Activated T-cell treated with anti-CD3 and anti-CD28 coated beads for 48 hours (primary cell): ENCODE measurements around the gene GRIK5.

Experiments used
- DNase-seq: peaks from one replicate; pipeline ENCODE4 v3.0.0-alpha.2; 2020; ENCODE audit warnings: low read depth

Gene GRIK5

GRCh38 chr19:41990615-41991014 is 79.4 kb downstream of the GRIK5 start:
- no peak for DNase-seq

- DNase-seq: no peak
Observed at GRCh38 chr19:41990028-41990427, 80.0 kb downstream of the GRIK5 start.

GRCh38 chr19:41988947-41989346 is 81.1 kb downstream of the GRIK5 start:
- DNase-seq: no peak

DNA sequence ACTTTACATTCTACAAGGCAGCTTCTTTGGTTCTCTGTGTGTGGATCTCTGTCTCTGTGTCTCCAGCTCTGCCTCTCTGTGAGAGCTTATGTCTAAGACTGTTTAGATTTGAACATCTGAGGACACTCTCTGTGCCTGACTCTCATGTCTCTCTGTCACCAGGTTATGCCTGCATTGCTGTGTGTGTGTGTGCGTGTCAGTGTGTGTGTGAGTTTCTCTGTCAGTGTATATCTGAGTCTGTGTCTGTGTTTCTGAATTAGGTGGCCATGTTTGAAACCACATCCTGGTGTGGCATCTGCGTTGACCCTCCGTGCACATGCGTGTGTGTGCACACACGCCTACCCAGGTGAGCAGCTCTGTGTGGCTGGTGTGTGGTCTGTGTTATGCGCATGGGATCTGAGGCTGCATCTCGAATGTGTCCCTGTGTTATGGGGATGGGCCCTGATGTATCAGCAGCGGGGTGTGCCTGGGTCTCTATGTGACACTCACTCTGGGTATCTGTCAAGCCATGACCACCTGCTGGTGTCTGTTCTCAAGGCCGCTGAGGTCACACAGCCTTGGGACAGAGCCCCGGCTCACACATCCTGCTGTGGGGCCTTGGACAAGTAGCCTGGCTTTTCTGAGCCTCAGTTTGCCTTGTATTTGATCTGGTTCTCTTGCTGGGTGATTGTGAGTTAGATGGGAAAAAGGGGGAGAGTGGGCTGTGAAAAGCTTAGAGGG is 82.7 kb downstream of the GRIK5 start:
- no peak for DNase-seq

DNA sequence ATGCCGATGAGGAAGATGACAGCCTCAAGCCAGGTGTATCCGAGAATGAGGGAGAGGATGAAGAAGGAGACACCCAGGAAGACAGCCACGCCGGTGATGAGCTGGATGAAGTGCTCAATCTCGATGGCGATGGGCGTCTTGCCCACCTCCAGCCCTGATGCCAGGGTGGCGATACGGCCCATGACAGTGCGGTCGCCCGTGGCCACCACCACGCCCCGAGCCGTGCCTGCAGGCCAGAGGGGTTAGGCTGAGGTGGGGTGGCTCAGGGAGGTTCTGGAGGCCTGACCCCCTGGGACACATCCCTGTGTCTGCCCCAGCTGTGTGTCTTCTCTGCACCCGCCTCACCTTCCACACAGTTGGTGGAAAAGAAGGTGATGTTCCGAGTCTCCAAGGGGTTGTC is 85.0 kb downstream of the GRIK5 start:
- DNase-seq: no peak

- no peak for DNase-seq
Observed at GRCh38 chr19:41981724-41982123, 88.3 kb downstream of the GRIK5 start.

DNA sequence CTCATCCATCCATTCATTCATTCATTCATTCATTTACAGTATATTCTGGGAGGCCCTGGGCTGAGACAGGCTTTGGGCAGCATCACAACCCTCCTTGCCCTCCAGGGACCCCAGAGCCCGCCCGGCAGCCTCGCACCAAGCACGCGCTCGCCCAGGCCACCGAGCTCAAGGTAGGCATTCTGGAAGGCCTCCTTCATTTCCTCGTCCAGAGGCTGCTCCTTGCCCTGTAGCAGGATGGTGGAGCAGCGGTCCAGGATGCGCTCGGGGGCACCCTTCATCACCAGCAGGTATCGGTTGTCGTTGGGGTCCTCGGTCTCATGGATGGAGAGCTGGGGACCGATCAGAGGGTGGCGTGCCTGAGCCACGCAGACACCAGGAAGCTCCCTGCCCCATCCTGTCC is 91.5 kb downstream of the GRIK5 start:
- DNase-seq: no peak

DNA sequence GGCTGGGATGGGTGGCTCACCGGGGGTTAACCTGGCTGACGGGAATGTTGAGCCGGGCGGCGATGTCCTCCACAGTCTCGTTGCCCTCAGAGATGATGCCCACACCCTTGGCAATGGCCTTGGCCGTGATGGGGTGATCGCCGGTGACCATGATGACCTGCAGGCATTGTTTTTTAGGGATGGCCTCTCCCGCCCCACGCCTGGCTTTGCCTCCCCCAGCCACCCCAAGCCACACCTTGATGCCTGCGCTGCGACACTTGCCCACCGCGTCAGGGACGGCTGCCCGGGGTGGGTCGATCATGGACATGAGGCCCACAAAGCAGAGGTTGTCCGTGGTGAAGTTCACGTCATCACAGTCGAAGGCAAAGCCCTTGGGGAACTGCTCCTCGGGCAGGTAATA is 92.1 kb downstream of the GRIK5 start:
- no peak for DNase-seq

DNA sequence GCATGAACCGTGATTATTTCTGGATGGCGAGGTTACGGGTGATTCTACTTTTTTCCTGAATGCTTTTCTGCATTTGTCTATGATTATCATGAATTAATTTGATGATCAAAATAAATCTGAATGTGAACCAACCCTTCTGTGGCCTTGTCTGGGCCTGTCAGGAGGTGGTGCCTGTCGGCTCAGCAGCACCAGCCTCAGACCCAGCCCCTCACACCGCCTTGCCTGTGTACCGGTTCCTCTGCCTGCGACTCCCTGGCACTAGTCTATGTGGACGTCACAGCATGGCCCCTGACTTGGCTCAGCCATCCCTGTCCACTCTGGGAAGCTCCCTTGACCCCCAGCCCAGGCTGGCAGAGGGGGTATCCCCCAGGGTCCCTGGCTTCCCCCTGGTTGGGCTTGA is 95.4 kb downstream of the GRIK5 start:
- no peak for DNase-seq

GRCh38 chr19:41971363-41971762 is 98.6 kb downstream of the GRIK5 start:
- no peak for DNase-seq

DNA sequence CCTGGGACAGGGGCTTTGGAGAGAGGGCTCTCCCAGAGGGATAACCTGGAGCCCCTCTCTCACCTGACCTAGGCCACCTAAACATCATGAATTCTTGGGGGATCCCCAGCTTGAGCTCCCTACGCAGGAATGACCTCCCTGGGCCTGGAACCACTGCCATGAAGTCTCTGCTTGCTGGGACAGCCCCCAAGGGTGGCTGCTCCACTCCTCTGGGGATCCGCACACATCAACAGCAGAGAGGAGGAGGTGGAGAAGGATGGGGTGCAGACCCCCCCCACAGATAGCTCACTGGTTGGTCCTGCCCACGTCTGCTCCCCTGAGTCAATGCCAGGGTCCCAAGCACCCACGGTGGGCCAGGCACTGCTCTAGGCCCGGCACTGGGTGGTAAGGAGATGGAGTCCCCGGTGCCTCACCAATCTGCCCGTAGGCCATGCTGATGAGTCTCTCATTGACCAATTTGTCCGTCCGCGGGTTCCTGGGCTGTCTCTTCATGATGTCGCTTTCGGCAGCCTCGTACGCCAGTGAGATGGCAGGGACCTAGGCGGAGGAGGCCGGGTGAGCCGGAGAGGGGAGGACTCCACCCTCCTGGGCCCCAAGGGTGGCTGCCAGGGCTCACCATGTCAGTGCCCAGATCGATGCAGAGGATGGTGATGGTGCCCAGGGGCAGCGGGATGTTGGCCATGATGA is 100.1 kb downstream of the GRIK5 start:
- DNase-seq: no peak

DNA sequence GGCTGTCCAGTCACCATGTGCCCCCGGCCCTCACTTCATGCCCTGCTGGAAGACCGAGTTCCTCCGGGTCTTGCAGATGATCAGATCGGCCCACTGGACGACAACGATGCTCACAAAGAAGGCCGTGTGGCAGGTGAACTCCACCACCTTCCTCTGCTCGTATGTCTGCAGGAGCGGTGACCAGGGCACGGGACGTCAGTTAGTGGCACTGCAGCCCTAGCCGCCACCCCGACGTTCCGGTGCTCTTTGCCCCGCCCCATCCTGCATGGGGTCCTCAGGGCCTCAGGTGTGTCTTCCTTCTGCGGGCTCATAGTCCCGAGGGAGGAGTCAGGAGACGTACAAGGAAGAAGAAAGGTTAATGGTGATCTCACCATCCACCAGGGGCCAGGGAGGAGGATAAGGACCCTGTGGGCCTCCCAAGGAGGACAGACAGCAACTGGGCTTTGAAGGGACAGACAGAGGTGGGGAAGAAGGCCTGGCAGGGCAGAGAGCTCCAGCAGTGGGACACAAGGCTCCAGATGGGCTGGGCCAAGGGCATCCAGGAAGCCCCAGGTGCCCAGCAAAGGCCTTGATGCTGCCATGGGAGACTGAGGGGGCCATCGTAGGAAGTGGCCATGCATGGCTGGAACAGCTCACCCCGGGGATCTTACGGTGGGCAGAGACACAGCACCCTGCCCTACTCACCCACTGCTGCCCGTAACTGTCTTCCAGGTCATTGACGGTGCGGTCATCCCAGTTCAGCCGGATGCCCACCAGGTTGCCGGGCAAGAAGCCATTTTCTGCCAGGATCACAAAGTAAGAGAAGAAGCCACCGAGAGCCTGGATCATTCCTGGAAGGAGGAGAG is 101.0 kb downstream of the GRIK5 start:
- no peak for DNase-seq

- no peak for DNase-seq
Observed at GRCh38 chr19:41967054-41967783, 102.8 kb downstream of the GRIK5 start.

DNA sequence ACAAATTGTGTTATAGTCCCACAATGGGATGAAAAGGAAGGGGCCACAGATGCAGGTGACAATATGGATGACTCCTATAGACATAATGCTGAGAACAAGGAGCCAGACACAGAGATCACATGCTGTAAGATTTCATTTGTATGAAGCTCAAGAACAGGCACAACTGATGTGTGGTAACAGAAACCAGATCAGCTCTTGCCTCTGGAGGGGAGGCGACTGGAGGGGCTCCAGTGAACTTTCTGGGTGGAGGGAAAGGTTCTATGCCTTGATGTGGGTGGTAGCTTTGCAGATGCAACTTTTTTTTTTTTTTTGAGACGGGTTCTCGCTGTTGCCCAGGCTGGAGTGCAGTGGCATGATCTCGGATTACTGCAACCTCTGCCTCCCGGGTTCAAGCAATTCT is 104.9 kb downstream of the GRIK5 start:
- no peak for DNase-seq

DNA sequence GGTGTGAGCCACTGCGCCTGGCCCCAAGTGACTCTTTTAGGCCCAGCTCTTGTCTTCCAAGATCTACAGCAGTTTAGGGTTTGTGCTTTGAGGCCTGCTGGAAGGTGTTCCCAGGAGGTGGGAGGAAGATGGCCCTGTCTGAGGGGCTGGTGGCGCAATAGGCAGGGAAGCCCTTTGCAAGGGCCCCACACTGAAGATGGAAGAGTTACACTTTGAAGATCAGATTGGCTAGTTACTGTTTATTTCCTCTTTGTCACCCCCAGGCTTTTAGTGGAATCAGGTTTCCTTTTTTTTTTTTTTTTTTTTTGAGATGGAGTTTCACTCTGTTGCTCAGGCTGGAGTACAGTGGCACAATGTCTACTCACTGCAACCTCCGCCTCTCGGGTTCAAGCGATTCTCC is 109.0 kb downstream of the GRIK5 start:
- DNase-seq: no peak

DNA sequence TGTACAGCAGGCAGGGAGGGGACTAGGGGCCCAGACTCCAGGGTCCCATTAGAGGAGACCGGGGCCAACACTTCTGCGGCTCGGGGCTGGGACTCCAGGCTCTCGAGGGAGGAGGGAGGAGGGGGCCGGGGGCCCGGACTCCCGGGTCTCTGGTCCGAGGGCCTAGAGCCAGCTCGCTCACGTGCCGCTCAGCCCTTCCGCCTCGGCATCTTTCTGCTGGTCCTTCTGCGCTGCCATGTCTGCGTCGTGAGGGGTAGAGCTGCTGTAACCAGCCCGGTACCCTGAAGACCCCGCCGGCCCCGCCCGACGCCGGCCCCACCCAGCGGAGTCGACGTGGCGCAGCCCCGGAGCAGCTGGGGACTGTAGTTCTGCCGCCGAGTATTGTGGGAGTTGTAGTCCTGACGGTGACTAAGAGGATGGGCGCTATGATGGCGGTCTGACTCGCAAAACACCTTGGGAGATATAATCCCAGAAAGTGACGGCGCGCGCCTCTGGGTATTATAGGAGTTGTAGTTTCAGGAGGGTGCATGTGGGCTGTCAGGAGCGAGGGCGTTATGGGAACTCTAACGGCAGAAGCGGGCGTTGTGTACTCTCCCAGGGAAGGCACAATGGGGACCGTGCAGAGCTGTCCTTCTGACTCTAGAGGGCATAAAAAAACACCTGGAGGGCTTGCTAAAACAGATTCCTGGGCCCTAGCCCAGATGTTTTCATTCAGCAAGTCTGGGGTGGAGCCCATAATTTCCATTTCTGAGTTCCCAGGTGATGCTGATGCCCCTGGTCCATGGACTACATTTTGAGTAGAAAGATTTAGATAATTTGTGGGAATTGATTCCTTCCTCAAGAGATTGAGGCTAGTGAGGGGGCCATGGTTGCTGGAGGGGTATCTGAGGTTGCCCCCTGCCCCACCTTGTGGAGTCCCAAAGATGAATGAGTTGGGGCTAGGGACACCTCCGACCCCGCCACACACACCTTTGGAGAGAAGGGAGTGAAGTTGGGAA is 110.7 kb downstream of the GRIK5 start, which contains the start of gene RABAC1:
TSS of gene RABAC1 (minus strand) at position 266 of the 998 bp plus-strand sequence. CDS start at position 237, 29 bp downstream.
- peak; percentile 85 for DNase-seq

GRCh38 chr19:41958367-41959055 is 111.5 kb downstream of the GRIK5 start:
- peak; percentile 83 for DNase-seq

- DNase-seq: peak; percentile 48
Observed at GRCh38 chr19:41957838-41958366, 112.1 kb downstream of the GRIK5 start.

DNA sequence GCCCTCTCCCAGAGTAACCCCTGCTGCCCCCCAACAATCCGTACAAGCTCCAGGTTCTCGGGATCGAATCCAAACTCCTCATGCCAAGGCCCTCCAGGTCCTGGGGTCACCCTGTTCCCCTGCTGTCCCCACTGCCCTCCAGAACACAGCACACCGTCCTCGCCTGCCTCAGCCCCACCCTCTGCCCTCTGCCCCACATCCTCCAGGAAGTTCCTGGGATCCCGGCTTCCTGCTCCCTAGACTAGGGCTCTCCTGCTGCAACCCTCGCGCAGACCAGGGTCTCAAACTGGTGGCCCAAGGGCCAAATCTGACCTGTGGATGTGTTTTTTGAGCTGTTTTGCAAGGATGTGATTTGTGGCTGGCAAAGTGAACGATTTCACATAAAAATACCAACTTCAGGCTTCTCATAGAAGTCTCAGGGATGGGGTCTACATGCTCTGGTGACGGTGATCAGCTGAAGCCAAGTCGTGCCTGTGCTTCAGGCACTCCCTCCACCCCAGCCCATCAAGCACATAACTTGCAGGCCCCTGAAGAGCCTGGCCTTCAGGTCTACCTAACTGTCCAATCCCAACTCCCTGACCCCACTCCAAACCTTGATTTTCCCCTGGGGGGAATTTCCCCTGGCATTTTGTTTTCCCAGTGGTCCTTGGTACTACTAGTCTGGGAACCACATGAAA is 112.7 kb downstream of the GRIK5 start:
- DNase-seq: no peak
